Ascending aorta (tissue), 2 donors: Measurements from ENCODE around the gene SCLT1. TPM values are rescaled to one million over a fixed set of nuclear protein-coding genes. Genes with fewer than 3 reads are reported as not detected.

Experiments
- DNase-seq, 2 donors: peaks; one replicate each; pipeline ENCODE4 v3.0.0-alpha.2; 2019; ENCODE audit warnings: low spot score in 2 of 2
- H3K27ac ChIP-seq, 2 donors: fragments of 200-600 bp; sonication (generic); one replicate each; pipeline ENCODE4 v1.5.1; 2016 to 2017; ENCODE audit warnings: mild to moderate bottlenecking in 1 of 2
- H3K27me3 ChIP-seq: fragments of 200-600 bp; sonication (generic); one replicate; pipeline ENCODE4 v1.5.1; 2017
- H3K36me3 ChIP-seq, 2 donors: fragments of 200-600 bp; sonication (generic); one replicate each; pipeline ENCODE4 v1.5.1; 2016
- H3K4me1 ChIP-seq, 2 donors: fragments of 200-600 bp; sonication (generic); one replicate each; pipeline ENCODE4 v1.5.1; 2016 to 2017; ENCODE audit warnings: mild to moderate bottlenecking in 1 of 2
- H3K4me3 ChIP-seq, 2 donors: fragments of 200-600 bp; sonication (generic); one replicate each; pipeline ENCODE4 v1.5.1; 2016 to 2017; ENCODE audit warnings: mild to moderate bottlenecking in 1 of 2
- H3K9me3 ChIP-seq, 2 donors: fragments of 200-600 bp; sonication (generic); one replicate each; pipeline ENCODE4 v1.5.1; 2016
- CTCF ChIP-seq, 3 experiments: fragments of 200-600 bp in 2 of 3; fragments of 450-650 bp in 1 of 3; sonication (generic) in 2 of 3; IDR thresholded peaks; one replicate each; pipeline ENCODE4 v1.5.1; 2016 to 2019; ENCODE audit warnings: antibody characterized with exemption in 3 of 3, mild to moderate bottlenecking in 1 of 3, moderate library complexity in 1 of 3
- intact Hi-C: fragments of 100-400 bp; cut with DNase I; formaldehyde crosslinking; loops from one replicate; pipeline ENCODE4 v1.15.1; 2023
- total RNA-seq: library from RNA; depleted of rRNA; stranded (reverse); fragments of >200 nt; gene quantifications from one replicate; pipeline ENCODE4 v1.1.0, GENCODE V29; 2016

The SCLT1 gene
- total RNA-seq, 1 donor from 2014 or later: 7.0 TPM

- DNase-seq: no peak
- TF ChIP-seq CTCF (IDR thresholded peaks at IDR 0.05): no peak
- Histone ChIP-seq H3K4me1 (no peaks in the 10 kb centered on the region), H3K9me3 (peaks cover 59 to 100% of the 10 kb centered on the region in 2 donors), H3K36me3 (no peaks in the 10 kb centered on the region), H3K27me3 (no peaks in the 10 kb centered on the region), H3K27ac (no peak overlapping the region), H3K4me3 (no peak overlapping the region)
- intact Hi-C loops: no loop called here
Observed at GRCh38 chr4:129059028-129059427, 34.3 kb downstream of the SCLT1 start.

- TF ChIP-seq CTCF (IDR thresholded peaks at IDR 0.05): no peak
- no peak for DNase-seq
Observed at GRCh38 chr4:129046055-129046959, 47.0 kb downstream of the SCLT1 start.

GRCh38 chr4:129043523-129043922, 49.8 kb downstream of the SCLT1 start:
- H3K4me1 ChIP-seq: no peaks in the 10 kb centered on the region
- no peak overlapping the region for H3K27ac ChIP-seq
- no peak for TF ChIP-seq CTCF (IDR thresholded peaks at IDR 0.05)
- H3K4me3 ChIP-seq: no peak overlapping the region
- H3K36me3 ChIP-seq: peaks cover 0 to 7% of the 10 kb centered on the region in 2 donors
- no peak for DNase-seq
- no peaks in the 10 kb centered on the region for H3K27me3 ChIP-seq
- peaks cover 4 to 20% of the 10 kb centered on the region in 2 donors for H3K9me3 ChIP-seq
- intact Hi-C loops: no loop called here

More at GRCh38 chr4:129046055-129046959, 47.0 kb downstream of the SCLT1 start:
- Histone ChIP-seq H3K27ac (no peak overlapping the region), H3K9me3 (peaks cover 6 to 32% of the 10 kb centered on the region in 2 donors), H3K4me3 (no peak overlapping the region), H3K4me1 (no peaks in the 10 kb centered on the region), H3K27me3 (no peaks in the 10 kb centered on the region), H3K36me3 (peaks cover 0 to 4% of the 10 kb centered on the region in 2 donors)
- intact Hi-C loops: no loop called here

GRCh38 chr4:129040471-129040870, 52.9 kb downstream of the SCLT1 start:
- Histone ChIP-seq H3K4me1 (no peaks in the 10 kb centered on the region), H3K9me3 (no peaks in the 10 kb centered on the region), H3K27me3 (no peaks in the 10 kb centered on the region), H3K27ac (no peak overlapping the region), H3K36me3 (peaks cover 0 to 8% of the 10 kb centered on the region in 2 donors), H3K4me3 (no peak overlapping the region)
- intact Hi-C loops: no loop called here
- DNase-seq: no peak
- no peak for TF ChIP-seq CTCF (IDR thresholded peaks at IDR 0.05)

- TF ChIP-seq CTCF (IDR thresholded peaks at IDR 0.05): no peak
- Histone ChIP-seq H3K27ac (no peak overlapping the region), H3K27me3 (no peaks in the 10 kb centered on the region), H3K36me3 (peaks cover 0 to 5% of the 10 kb centered on the region in 2 donors), H3K9me3 (no peaks in the 10 kb centered on the region), H3K4me3 (no peak overlapping the region), H3K4me1 (no peaks in the 10 kb centered on the region)
- intact Hi-C loops: no loop called here
- no peak for DNase-seq
Observed at GRCh38 chr4:129037093-129037492, 56.2 kb downstream of the SCLT1 start.
